ENCODE results near the gene GABARAP.
A peak's percentile ranks its signal among the peaks of the same experiment; 100 is the strongest.

Gene GABARAP

GRCh38 chr17:7241783-7242716 is at the start of gene GABARAP:
Gene GABARAP, minus strand, starts transcription at chr17:7242449. Its CDS starts 119 bp downstream, at chr17:7242330.
- DNase-seq (ENCODE audit: low spot score), result peak; percentile 95

- no peak for DNase-seq (ENCODE audit: low spot score)
Observed at GRCh38 chr17:7290685-7291084, 48.4 kb upstream of the GABARAP start.

GRCh38 chr17:7290166-7290565 is 47.9 kb upstream of the GABARAP start:
- DNase-seq (ENCODE audit: low spot score), result no peak

GRCh38 chr17:7289256-7290032 is 47.2 kb upstream of the GABARAP start:
- no peak for DNase-seq (ENCODE audit: low spot score)

GRCh38 chr17:7285679-7286078 is 43.4 kb upstream of the GABARAP start:
- DNase-seq (ENCODE audit: low spot score), result no peak

GRCh38 chr17:7284911-7285310 is 42.7 kb upstream of the GABARAP start:
- no peak for DNase-seq (ENCODE audit: low spot score)

- DNase-seq (ENCODE audit: low spot score), result no peak
Observed at GRCh38 chr17:7283471-7284216, 41.4 kb upstream of the GABARAP start.

GRCh38 chr17:7282752-7283321 is 40.6 kb upstream of the GABARAP start:
- DNase-seq (ENCODE audit: low spot score), result no peak

GRCh38 chr17:7281953-7282751 is 39.9 kb upstream of the GABARAP start:
- DNase-seq (ENCODE audit: low spot score), result no peak

GRCh38 chr17:7281074-7281952 is 39.1 kb upstream of the GABARAP start, which contains the start of gene SLC2A4:
Gene SLC2A4, plus strand, starts transcription at chr17:7281718. Its CDS starts 217 bp downstream, at chr17:7281935.
- peak; percentile 67 for DNase-seq (ENCODE audit: low spot score)

- peak; percentile 70 for DNase-seq (ENCODE audit: low spot score)
Observed at GRCh38 chr17:7280519-7281073, 38.3 kb upstream of the GABARAP start.

- DNase-seq (ENCODE audit: low spot score), result no peak
Observed at GRCh38 chr17:7279448-7279847, 37.2 kb upstream of the GABARAP start.

GRCh38 chr17:7266784-7267183 is 24.5 kb upstream of the GABARAP start:
- DNase-seq (ENCODE audit: low spot score), result no peak

GRCh38 chr17:7263801-7264078 is 21.5 kb upstream of the GABARAP start:
- no peak for DNase-seq (ENCODE audit: low spot score)

GRCh38 chr17:7262935-7263800 is 20.9 kb upstream of the GABARAP start:
- no peak for DNase-seq (ENCODE audit: low spot score)

- DNase-seq (ENCODE audit: low spot score), result no peak
Observed at GRCh38 chr17:7262192-7262934, 20.1 kb upstream of the GABARAP start, which contains the start of gene CLDN7. Gene CLDN7, minus strand, starts transcription at chr17:7262478. Its CDS starts 435 bp downstream, at chr17:7262043.

- DNase-seq (ENCODE audit: low spot score), result no peak
Observed at GRCh38 chr17:7261379-7262191, 19.3 kb upstream of the GABARAP start.

Data from globus pallidus (tissue), 1 donor.